A673 (cell line): ENCODE measurements around the gene GEMIN2.

Experiments
- EZH2 ChIP-seq: fragments of 200-600 bp; sonication (generic); IDR thresholded peaks from 2 replicates; pipeline ENCODE4 v1.6.1; 2017; ENCODE audit warnings: borderline replicate concordance, low read depth, mild to moderate bottlenecking, mixed read lengths, antibody characterized with exemption, low read length; ENCODE audit not compliant: poor library complexity, severe bottlenecking
- TF ChIP-seq, protein P1 (sequence below): fragments of 300-800, 200-600 bp; sonication (generic); conservative IDR thresholded peaks from 2 replicates; pipeline ENCODE4 v1.5.1; 2017; ENCODE audit warnings: low read depth, mild to moderate bottlenecking, antibody characterized with exemption, low read length, moderate library complexity, mixed read lengths

DNA sequence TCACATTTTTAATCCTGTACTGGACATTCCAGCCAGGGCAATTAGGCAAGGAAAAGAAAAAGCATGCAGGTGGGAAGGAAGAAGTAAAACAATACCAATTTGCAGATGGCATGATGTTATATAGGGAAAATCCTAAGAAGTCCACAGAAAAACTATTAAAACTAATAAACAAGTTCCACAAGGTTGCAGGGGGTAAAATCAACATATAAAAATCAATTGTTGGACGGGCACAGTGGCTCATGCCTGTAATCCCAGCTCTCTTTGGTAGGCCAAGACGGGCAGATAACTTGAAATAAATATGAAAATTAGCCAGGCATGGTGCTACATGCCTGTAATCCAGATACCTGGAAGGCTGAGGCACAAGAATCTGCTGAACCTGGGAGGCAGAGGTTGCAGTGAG lies 43.0 kb upstream of the GEMIN2 start:
- TF ChIP-seq EZH2 = no peak
- TF ChIP-seq, protein P1, sequence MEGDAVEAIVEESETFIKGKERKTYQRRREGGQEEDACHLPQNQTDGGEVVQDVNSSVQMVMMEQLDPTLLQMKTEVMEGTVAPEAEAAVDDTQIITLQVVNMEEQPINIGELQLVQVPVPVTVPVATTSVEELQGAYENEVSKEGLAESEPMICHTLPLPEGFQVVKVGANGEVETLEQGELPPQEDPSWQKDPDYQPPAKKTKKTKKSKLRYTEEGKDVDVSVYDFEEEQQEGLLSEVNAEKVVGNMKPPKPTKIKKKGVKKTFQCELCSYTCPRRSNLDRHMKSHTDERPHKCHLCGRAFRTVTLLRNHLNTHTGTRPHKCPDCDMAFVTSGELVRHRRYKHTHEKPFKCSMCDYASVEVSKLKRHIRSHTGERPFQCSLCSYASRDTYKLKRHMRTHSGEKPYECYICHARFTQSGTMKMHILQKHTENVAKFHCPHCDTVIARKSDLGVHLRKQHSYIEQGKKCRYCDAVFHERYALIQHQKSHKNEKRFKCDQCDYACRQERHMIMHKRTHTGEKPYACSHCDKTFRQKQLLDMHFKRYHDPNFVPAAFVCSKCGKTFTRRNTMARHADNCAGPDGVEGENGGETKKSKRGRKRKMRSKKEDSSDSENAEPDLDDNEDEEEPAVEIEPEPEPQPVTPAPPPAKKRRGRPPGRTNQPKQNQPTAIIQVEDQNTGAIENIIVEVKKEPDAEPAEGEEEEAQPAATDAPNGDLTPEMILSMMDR = no peak
